ENCODE data around the gene BCAR3.
"Not testable (repeated sequence)": the region's sequence is repeated elsewhere in the genome, so short reads cannot be mapped to it uniquely, and the experiment has no call there.

BCAR3 gene

DNA sequence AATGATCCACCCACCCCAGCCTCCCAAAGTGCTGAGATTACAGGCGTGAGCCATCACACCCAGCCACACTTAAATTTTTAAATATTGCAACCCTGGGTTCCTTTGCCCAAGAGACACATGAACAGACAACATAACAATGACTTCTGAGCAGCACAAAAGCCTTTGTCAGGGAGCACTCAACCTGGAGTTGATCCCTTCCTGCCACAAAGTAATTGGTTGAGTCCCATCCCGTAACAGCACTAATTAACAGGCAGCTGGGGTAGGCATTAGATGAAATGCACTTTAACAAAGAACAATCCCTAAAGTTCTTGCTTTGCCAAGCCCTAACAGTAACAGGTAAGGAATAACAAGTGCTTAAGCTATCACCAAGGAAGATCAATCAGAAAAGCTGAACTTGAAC lies 5.9 kb upstream of the BCAR3 start:
- DNase-seq = no peak

DNA sequence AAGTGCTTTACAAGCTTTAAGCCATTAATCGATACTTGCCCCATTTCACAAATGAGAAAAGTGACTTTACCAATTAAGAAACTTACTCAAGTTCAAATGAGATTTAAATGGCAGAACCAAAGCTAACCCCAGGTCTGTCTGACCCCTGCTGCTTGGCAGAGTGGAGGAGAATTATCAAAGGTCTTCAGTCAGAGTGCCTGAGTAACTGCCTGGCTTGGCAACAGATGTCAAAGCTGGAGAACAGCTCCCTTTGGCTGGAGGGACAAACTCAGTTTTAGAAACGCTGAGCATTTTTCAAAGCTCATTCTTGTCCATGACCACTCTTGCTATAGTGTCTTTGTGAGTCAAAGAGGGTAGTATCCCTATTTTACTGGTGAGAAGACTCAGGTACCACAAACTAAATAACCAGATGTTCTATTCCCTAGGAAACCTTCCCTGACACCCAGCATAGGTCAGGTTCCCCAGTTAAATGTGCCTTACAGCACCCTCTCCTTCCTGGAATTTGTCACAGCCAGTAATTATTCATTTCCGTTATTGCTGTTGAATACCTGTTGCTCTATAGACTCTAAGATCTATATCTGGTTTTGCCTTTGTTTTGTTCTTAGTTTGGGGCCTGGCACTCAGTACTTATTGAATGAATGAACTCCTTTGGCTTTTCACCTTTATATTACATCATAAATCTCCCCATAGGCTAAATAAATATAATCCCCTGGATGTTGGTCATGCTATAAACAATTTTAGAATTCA lies 5.0 kb upstream of the BCAR3 start:
- DNase-seq = no peak

DNA sequence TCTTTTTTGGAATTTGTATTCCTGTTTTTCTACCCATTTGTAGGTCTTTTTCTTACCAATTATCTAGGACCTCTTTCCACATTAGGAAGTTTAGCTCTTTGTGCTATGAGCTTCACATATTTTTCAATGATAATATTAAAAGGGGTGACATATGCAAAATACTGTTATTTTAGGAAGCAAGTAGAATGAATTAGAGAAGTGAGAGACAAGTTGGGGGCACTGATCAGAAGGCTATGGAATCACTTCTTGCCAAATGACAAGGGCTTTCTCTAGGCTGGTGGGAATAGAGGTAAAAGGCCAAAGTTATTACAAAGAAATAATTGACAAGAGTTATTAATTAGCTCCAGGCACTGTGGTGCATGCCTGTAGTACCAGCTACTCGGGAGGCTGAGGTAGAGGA lies 4.3 kb upstream of the BCAR3 start:
- no peak for DNase-seq

DNA sequence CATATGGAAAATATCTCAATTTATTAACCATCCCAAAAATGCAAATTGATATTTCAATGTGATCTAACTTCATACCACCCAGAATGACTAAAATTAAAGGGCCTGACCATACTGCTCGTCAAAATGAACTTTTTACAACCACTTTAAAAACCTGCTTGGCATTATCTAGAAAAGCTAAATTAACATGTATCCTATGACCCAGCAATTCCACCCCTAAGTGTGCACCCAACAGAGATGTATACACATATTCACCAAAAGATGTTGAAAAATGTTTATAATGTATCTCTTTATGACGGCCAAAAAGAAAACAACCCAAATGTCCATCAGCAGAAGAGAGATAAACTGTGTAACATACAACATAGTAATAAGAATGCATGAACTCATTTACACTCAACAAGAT lies 1.6 kb upstream of the BCAR3 start:
- DNase-seq = no peak

DNA sequence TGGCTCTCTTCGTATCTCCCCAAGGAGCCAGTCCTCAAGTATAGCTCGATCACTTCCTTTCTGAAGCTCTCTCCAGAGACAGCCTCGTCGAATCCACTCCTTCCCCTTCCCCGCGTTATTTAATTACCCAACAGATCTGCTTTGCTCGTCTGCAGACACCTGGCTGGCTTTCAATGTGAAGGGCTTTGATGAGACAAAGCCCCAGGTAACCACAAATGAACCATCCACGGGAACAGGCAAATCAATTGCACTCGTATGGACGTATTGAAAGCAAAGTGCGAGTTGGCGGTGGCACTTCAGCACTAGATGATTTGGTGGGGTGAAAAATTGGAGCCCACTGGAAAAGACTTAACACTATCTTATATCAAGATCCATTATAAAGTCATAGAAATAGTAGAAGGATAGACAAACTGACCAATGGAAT lies 364 bp upstream of the BCAR3 start:
- DNase-seq = peak; percentile 76

DNA sequence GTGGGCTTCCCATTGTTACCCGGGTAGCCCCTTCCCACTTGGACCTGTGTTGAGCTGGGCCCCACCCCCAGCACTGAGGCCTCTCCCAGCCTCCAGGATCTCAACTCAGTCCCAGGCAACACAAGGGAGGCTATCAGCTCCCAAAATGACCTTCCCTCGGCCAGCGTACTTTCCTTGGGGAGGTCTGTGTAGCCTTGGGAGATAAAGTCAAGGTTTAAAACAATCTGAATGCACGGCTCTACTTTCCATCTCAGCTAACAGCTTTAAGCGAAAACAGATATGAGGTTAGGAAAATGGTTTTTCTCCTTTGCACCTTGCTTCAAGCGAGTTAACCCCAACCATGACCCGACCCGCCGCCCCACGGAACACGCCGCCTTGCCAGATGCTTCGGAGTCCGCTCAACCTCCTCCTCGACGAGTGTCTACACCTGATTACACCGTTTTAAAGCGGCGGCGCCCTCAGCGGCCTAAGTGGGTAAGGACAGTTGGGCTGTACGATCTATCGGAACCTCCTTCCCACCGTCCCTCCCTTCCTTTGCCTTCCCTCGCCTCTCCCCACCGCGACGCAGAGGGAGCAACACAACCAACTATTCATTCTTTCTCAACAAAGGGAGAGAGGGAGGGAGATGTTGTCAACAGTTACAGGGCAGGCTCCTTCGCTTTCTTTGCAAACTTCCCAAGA lies 1.1 kb downstream of the BCAR3 start:
- DNase-seq = no peak

DNA sequence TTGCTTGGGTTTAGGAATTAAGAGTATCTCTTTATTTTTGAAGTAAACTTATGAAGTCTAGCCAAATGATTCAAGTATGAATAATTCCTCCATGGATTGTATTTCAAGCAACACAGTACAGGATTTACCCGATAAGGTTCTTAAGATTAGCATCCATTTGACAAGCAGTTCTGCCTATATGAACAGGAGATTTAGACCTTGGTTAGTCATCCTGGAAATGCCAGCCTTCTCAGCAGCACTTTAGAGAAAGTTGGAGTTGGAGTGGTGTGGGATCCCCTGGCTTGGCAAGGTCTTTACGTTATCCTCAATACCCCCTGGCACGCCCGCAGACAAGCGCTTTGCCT lies 1.6 kb downstream of the BCAR3 start:
- no peak for DNase-seq

DNA sequence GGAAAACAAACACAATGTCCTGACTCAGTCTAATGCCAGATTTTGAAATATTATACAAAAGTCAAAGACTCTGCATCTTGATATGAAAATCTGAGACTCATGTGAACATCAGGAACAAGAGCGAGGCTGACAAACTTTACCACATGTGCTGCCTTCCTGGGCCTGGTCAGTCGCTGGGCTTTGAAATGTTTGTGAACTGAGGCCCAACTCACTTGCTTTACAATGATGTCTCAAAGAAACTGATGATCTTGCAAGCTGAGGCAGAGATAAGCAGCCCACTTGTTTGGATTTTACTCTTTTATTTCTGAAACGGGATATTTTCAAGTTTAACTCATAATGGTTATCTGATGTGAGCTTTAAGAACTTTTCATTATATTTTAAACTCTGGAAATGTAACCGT lies 2.1 kb downstream of the BCAR3 start:
- DNase-seq = no peak

DNA sequence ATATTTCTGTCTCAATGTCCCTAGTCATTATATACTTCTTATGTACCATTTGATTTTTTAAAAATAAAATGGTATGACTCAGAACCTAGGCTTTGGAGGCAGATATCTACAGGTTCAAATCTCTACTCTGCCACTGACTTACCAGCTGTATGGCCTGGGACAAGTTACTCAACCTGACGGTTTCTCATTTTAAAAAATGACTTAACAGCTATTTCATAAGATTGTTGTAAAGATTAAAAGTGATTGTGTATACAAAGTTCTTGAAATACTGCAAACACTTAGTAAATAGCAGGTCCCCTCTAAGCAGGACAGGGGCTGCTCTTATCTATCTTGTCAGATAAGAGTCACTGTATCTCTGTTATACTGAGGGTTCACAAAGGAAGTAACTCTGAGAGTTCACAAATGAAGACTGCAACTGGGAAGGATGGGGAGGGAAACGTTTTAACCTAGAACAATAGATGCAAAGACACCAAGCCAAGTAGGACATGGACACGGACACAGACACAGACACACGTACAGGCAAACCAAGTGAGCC lies 2.6 kb downstream of the BCAR3 start:
- no peak for DNase-seq

DNA sequence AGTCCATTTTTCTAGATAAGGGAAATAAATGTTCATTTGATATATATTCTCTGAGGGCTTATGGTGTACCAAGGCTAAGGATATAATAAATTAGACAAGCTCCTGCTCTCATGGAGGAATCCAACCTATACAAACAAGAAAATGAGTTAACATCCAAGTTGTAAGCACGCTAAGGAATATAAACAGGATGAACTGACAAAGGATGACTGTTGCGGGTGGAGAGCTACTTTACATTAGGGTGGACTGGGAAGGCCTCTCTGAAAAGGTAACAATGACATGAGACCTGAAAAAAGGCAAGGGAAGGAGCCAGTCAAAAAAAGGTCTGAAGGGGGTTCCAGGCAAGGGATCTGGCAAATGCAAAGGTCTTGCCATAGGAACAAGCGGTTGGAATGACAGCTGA lies 3.1 kb downstream of the BCAR3 start:
- no peak for DNase-seq

DNA sequence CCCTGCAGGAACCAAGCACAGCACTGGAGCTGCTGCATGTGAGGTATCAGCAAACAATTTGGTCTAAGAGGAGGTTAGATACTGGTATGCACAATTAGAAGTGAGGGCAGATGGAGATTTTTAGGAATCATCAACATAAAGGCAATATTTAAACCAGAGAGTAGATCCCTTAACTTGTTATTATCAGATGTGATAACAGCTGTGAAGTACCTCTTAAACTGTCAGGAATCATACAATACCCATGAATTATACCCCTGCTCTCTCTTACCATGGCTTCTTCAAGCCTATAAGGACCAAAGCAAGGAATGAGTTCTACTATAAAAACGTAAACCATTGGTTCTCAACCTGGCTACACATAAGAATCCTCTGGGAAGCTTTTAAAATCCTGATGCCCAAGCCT lies 3.9 kb downstream of the BCAR3 start:
- DNase-seq = no peak

DNA sequence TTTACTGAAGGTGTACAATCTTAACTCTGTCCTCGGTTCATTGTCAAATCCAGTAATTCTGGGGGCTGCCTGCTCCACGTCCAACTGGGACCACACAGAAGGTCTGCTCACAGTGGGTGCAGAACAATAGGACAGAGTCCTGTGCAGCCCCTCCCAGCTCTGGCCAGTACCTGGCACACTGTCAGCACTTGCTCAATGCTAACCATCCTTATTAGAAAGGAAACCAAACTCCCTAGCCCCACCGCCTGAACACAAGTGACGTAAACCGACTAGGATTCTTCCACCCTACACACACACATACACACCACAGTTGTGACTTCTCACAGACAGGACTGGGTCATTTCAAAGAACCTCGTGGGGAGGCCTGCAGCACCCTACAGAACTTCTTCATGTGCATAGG lies 5.2 kb downstream of the BCAR3 start:
- DNase-seq = no peak

DNA sequence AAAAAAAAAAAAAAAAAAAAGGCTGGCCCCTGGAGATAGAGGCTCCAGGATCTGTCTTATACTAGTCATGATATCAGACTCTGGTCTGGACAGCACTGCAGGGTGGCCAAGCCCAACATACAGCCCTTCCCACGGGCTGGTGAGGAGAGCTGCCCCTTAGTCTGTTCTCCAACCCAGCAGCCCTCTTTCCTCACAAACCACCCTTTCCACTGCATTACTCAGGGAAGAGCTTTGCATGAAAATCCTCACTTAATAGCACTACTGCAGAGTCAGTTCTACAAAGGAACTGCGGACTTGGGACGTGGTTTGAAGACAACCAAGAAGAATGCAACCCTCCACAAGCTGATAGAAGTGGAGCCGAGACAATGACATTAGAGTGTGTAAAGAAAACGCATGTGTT lies 5.7 kb downstream of the BCAR3 start:
- no peak for DNase-seq

DNA sequence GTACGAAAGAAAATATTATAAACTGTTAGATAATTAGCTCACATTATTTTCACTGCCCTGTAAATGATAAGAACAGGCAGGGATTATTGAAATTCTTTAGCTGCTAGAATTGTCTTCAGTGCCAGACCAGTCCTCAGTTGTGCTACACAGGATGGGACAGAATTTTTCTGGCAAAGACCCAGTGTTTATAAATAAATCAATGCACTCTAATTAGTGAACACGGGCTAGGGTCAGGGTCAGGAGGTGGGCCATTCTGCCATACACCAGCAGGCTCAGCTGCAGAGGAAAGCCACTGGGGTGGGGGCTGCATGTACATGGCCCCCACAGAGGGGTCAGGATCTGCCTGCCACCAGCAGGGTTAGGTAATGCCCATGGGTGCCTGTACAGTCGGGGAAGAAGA lies 6.4 kb downstream of the BCAR3 start:
- no peak for DNase-seq

DNA sequence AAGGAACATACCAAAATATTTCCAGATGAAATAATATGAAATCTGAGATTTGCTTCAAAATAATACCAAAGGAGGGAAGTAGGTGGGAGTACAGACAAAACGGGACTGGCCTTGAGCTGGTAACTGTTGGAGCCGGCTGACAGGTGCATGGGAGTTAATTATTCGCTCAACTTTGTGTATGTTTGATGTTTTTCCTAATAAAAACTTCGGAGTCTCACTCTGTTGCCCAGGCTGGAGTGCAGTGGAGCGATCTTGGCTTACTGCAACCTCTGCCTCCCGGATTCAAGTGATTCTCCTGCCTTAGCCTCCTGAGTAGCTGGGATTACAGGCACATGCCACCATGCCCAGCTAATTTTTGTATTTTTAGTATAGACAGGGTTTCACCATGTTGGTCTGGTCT lies 7.6 kb downstream of the BCAR3 start:
- DNase-seq = not testable (repeated sequence)

DNA sequence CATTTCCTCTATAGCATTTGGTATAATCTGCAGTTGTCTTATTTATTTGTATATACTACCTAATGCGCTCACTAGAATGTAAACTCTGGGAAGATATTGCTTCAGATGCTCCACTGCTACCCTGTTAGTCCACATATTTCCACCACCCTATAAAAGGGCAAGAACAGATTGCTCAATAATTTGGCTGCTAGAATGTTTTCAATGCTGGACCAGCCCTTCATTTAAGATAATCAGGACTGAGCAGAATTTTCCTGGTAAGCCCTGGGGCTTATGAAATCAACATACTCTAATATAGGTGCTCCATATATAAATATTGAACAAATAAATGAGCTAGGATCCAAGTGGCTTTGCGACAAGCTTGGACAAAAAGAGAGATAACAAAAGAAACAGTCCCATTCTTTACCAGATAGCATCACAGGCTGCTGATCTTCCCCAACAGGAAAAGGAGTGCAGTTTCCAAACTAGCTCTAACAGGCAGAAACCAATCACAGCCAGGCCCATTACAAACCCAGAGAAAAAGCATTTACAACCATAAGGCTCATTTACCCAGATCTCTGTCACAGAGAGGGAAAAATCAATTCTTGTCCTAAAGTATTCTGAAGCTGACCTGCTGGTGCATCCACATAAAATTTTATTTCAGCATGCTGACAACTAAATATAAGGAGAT lies 8.3 kb downstream of the BCAR3 start:
- no peak for DNase-seq

DNA sequence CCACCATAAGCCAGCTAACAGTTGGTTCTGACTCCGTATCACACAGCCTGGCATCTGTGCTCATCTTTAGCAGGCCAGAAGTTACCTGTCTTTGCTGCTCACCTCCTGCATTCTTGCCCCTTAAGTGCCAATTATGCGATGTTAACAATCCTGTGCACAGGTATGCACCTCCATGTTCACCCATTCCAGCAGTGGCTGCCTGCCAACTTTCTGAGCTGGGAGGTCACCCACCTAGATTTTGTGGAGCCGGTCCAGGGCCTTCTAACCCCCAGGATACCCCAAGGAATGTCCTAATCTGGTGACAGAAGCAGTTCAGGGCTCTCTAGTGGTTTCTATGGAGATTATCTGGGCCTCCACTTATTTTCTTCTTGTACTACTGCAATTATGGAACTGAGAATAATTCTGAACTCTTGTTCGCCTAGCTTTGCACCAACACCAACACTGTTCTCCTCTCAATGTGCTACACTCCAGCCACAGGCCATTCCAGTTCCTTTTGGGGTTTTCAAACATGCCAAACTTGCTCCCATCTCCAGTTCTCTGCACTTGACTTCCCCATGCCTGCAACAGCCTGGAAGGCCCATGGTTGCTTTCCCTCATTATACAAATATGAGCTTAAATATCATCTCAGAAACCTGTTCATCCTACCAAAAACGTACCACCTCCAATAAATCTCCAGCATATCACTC lies 9.0 kb downstream of the BCAR3 start:
- DNase-seq = no peak

DNA sequence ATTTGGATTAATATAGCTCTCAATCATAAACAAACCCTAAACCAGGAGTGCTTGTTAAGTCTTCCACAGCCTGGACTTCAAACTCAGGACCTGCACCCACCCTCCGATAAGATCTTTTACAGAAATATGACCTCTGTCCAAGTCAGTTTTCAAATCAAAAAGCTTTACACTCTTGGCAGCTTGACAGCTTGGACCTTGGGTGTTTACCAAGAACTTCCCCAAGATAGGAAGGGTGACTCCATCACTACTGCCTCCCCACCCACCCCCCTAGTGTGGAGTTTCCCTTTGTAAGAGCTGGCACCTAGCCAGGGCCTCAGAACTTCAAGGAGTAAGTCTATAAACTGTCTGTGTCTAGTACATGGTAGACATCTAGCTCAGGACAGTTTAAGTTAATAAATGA lies 9.6 kb downstream of the BCAR3 start:
- DNase-seq = no peak

DNA sequence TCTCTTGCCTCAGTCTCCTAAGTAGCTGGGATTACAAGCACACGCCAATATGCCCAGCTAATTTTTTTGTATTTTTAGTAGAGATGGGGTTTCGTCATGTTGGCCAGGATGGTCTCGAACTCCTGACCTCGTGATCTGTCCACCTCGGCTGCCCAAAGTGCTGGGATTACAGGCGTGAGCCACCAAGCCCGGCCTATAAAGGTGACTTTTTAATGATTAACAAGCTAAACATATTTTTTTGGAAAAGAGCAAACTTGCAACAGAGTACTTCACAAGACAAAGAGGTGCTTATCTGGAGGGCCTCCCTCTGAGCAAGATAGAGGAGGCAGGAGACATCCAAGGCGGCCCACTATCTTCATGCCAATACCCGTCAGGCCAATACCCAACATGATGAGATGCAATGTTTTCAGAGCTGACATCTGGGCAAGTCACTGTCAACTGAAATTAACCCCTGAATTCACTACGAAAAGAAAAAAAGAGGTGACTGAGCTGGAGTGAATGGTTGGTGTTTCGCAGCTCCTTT lies 10.5 kb downstream of the BCAR3 start:
- no peak for DNase-seq

DNA sequence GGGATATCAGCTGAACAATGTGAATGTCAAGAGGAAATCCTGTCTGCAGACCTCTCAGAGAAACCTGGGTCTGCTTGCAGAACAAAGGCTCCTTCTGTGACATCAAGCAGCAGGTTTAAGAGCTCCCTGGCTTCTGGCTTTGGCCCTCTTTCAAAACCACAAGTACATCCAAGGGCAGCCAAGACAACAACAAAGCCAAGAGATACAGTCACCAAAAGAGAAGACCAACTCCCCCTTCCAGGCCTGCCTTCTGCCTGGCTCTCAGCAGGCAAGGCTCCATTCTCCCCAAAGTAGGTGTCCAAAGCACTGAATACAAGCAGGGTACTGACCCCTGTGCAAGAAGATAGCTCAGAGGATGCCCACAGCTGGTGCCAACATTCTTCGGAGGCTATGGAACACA lies 11.5 kb downstream of the BCAR3 start:
- no peak for DNase-seq

DNA sequence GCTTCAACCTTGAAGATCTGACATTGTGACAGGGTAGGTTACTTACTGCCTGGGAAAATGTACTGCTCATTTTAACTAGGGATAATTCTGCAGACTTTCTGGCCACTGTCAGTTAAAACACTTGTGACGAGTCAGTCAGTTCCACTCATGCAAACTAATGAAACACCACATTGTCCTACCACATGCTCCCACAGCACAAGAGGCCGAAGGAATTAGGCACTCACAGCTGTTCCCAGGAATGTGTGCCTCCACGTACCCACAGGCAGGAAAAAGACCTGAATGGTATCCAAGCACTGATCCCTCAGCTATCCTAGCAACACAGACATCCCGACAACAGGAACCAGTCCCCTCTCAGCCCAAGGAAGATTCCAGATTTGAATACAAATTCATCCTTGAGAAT lies 12.3 kb downstream of the BCAR3 start:
- no peak for DNase-seq

DNA sequence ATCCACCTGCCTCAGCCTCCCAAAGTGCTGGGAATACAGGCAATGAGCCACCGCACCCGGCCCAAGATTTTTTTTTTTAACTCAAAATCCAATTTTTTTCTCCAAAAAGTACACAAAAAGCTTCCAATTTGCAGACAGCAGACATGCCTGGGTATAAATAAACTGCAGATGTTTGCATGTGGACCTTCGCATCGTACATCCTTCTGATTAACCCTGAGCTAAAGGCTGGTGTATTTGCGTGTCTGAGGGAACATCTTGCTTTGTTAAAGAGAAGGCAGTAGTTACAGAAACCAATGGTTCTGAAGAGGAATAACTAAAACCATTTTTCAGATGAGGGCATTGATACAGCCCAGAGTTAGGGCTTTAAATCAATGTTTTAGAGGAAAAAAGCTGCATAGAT lies 12.7 kb downstream of the BCAR3 start:
- no peak for DNase-seq

DNA sequence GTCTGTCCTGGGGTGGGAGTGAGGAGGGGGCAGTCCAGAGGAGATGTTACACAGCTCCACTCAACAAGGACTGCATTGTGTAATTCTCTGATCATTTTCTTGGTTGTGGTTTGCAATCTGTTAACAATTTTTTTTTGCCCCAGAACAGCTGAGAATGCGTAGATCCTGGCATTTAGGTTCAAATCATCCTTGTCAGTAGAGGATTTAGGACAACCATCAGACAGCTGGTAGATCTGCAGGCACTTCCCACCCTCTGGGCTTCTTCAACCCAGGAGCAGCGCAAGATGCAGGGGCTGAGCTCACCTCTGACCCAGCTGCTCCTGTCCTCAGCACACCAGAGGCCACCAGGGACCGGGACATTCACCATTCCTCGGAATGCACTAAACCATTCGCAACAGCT lies 13.5 kb downstream of the BCAR3 start:
- DNase-seq = no peak
